GM12801 (cell line): ENCODE data around the gene SETD1A.

Experiments used
- CTCF ChIP-seq: IDR thresholded peaks from one replicate; pipeline ENCODE4 v1.5.1; 2011; ENCODE audit warnings: control low read depth; ENCODE audit not compliant: insufficient read length; ENCODE audit errors: extremely low read depth

SETD1A gene

DNA sequence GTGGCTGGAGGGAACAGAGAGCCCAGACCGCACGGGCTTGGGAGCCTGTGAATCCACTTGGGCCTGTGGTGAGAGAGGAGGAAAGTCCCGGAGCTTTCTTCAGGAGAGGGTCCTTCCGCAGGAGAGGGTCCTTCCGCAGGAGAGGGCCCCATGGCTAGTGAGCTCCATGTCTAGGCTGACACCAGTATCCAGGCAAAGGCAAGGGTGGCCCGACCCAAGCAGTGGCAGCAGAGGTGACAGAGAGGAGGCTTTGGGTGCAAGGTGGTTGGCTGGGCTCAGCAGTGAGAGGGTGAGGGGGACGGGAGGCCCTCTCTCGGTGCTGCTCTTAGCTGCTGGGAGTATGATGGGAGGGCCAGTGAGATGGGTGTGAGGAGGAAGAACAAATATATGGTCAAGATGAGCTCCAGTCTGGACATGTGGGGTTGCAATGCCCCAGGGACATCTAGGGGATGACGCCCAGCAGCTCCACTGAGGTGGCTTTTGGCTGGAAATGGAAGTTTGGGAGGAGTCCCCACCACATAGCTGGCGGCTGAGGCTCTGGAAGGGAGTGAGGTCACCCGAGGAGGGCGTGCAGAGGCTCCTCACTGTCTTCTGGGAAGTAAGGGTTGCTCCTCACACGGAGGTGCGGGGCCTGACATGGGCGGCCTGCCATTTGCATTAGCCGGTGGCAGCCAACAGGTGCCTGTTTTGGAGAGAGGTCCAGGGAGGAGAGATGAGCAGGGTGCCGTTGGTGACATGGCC, 25.2 kb downstream of the SETD1A start:
- TF ChIP-seq CTCF = no peak

DNA sequence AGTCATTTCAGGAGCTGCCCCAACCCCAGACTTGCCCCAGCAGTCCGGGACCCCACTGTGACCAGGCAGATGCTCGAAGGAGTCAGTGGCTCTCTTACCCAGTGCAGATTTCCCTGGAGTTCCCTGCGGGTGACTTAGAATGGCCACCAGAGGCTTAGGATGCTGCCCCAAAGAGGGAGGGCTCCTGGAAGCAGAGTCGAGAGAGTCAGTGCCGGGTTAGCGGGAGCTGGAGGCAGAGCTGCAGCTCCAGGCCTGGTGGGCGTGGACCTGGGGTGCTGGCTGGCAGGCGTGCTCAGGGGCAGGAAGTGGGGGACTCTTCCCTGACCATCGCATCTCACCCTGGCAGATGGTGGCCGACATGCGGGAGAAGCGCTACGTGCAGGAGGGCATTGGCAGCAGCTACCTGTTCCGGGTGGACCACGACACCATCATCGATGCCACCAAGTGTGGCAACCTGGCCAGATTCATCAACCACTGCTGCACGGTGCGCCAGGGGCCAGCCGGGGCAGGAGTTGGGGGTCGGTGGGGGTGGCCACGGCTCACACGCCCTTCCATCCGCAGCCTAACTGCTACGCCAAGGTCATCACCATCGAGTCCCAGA, 25.8 kb downstream of the SETD1A start:
- no peak for TF ChIP-seq CTCF

DNA sequence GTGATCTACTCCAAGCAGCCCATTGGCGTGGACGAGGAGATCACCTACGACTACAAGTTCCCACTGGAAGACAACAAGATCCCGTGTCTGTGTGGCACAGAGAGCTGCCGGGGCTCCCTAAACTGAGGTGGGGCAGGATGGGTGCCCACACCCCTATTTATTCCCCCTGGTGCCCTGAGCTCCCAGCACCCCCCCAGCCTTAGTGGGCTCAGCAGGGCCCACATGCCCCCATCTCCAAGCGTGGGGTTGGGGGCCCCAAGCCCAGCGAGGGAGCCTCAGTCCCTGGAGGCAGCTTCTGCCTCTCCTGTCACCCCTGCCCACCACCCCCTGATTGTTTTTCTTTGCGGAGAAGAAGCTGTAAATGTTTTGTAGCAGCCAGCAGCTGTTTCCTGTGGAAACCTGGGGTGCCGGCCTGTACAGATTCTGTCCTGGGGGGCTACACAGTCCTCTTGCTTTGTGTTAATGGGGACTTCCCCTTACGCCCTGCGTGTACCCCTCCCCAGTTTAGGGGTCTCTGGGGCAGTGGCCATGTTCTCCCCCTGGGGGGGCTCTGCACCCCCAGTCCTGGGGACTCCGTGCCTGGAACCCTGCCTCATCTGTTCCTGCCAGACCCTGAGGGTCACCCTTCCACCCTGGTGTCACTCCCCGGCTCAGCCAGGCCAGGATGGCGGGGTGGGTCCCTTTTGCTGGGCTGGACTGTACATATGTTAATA, 26.5 kb downstream of the SETD1A start:
- TF ChIP-seq CTCF = no peak

DNA sequence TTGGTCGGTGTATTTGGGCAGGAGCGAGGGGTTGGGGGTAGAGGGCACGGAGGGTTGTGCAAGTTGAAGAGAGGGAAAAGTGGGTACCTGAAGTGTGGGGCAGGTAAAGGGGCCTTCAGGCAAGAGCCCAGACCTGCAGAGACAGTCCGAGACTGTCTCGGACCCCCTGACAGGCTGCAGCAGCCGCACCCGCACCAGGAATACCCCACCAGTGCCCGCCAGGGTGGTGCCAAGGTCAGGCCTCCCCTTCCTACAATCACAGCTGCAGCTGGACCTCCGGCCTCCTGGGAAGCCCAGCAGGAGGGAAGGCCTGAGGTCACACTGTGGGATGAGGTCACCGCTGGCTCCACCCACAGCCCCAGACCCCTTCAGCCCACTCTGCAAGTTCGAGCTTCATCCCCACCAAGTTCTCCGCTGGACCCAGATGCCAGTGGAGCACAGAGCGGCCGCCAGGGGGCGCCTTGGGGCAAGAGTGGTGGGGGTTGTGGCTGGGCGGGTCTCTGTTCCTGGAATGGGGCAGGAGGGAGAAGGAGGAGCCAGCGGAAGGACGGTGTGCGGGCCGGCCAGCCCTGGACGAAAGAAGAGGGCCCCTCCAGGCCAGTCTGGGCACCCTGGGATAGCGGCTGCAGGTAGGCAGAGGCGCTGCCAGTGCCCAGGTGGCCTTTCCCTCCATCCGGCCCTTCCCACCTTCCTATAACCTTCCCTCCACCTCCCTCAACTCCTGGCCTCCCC, 27.3 kb downstream of the SETD1A start, which contains the start of gene HSD3B7:
HSD3B7 (plus strand) TSS at position 539 of the 732 bp plus-strand sequence. CDS start 452 bp downstream, outside the sequence.
- no peak for TF ChIP-seq CTCF

DNA sequence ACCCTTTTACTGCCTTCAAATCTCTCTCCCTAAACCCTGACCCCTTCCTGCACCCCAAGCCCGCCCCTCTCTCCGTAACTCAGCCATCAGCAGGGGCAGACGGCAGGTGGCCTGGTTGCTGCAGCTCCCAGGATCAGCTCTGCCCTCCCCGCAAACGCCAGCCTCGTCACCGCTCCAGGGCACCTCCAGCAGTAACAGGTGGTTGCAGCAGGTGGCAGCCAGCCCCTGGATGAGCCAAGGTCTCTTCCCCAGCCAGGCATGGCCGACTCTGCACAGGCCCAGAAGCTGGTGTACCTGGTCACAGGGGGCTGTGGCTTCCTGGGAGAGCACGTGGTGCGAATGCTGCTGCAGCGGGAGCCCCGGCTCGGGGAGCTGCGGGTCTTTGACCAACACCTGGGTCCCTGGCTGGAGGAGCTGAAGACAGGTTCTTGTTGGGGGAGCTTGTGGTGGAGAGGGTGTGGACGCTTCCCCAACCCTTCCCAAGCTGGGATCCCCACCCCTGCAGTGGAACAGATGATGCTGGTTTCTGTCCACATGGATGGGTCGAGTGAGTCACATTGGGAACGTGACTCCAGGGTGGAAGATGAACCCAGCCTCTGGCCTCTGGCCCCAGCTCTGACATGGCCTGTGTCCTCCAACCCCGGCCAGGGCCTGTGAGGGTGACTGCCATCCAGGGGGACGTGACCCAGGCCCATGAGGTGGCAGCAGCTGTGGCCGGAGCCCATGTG, 28.0 kb downstream of the SETD1A start:
- no peak for TF ChIP-seq CTCF

DNA sequence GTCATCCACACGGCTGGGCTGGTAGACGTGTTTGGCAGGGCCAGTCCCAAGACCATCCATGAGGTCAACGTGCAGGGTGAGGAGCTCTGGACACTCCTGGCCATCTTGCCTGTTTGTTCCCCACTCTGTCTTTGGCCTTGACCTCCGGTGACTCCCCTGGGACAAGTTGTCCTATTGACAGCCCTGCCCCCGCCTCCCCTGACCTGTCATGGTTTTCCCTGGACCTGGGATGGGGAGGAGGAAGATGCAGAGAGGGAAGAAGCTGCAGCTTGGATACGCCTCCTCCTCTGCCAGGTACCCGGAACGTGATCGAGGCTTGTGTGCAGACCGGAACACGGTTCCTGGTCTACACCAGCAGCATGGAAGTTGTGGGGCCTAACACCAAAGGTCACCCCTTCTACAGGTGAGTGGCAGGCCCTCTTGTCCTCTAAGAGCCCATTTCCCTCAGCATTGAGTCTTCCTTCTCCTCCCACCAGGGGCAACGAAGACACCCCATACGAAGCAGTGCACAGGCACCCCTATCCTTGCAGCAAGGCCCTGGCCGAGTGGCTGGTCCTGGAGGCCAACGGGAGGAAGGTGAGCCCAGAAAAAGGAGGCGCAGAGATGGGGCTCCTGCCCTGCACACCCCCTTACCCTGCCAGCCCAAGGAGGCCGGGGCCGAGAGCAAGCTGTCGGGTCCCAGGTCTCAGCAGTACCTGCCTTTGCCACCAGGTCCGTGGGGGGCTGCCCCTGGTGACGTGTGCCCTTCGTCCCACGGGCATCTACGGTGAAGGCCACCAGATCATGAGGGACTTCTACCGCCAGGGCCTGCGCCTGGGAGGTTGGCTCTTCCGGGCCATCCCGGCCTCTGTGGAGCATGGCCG, 28.8 kb downstream of the SETD1A start:
- TF ChIP-seq CTCF = no peak
